ENCODE data around the gene RGS7. TPM values are rescaled to one million over a fixed set of nuclear protein-coding genes. Genes with fewer than 3 reads are reported as not detected.

Gene RGS7
- total RNA-seq, 1 experiment from 2014 or later = 0.37 TPM

- H3K27ac ChIP-seq = no peak overlapping the region
Measured at GRCh38 chr1:240831191-240831631, 525.8 kb downstream of the RGS7 start.

GRCh38 chr1:240829487-240829886 lies 527.5 kb downstream of the RGS7 start:
- Histone ChIP-seq H3K27me3 (replicated peaks) (no peaks in the 10 kb centered on the region), H3K27ac (no peak overlapping the region), H3K36me3 (no peaks in the 10 kb centered on the region), H3K9me3 (replicated peaks) (no peaks in the 10 kb centered on the region), H3K4me3 (no peak overlapping the region), H3K4me1 (replicated peaks) (no peaks in the 10 kb centered on the region)
- no peak for DNase-seq (ENCODE audit: low read depth in 1 of 2, low spot score in 2 of 2)

More at GRCh38 chr1:240831191-240831631, 525.8 kb downstream of the RGS7 start:
- H3K9me3 ChIP-seq (replicated peaks) = no peaks in the 10 kb centered on the region
- no peaks in the 10 kb centered on the region for H3K27me3 ChIP-seq (replicated peaks)
- no peak for DNase-seq (ENCODE audit: low read depth in 1 of 2, low spot score in 2 of 2)
- H3K36me3 ChIP-seq = no peaks in the 10 kb centered on the region
- no peaks in the 10 kb centered on the region for H3K4me1 ChIP-seq (replicated peaks)
- no peak overlapping the region for H3K4me3 ChIP-seq

- Histone ChIP-seq H3K4me3 (no peak overlapping the region), H3K27ac (no peak overlapping the region), H3K4me1 (replicated peaks) (no peaks in the 10 kb centered on the region), H3K27me3 (replicated peaks) (no peaks in the 10 kb centered on the region), H3K36me3 (no peaks in the 10 kb centered on the region), H3K9me3 (replicated peaks) (no peaks in the 10 kb centered on the region)
- DNase-seq (ENCODE audit: low read depth in 1 of 2, low spot score in 2 of 2) = no peak
Measured at GRCh38 chr1:240827786-240828185, 529.2 kb downstream of the RGS7 start.

GRCh38 chr1:240824238-240824637 lies 532.8 kb downstream of the RGS7 start:
- no peak for DNase-seq (ENCODE audit: low read depth in 1 of 2, low spot score in 2 of 2)
- H3K4me1 ChIP-seq (replicated peaks) = no peaks in the 10 kb centered on the region
- H3K36me3 ChIP-seq = no peaks in the 10 kb centered on the region
- no peaks in the 10 kb centered on the region for H3K27me3 ChIP-seq (replicated peaks)
- no peak overlapping the region for H3K4me3 ChIP-seq
- H3K9me3 ChIP-seq (replicated peaks) = no peaks in the 10 kb centered on the region
- H3K27ac ChIP-seq = no peak overlapping the region

- Histone ChIP-seq H3K27me3 (replicated peaks) (no peaks in the 10 kb centered on the region), H3K4me3 (no peak overlapping the region), H3K4me1 (replicated peaks) (no peaks in the 10 kb centered on the region), H3K9me3 (replicated peaks) (no peaks in the 10 kb centered on the region), H3K27ac (no peak overlapping the region), H3K36me3 (no peaks in the 10 kb centered on the region)
- no peak for DNase-seq (ENCODE audit: low read depth in 1 of 2, low spot score in 2 of 2)
Measured at GRCh38 chr1:240823357-240823756, 533.6 kb downstream of the RGS7 start.

- H3K4me3 ChIP-seq = no peak overlapping the region
Measured at GRCh38 chr1:240821925-240822324, 535.1 kb downstream of the RGS7 start.

GRCh38 chr1:240820816-240821215 lies 536.2 kb downstream of the RGS7 start:
- Histone ChIP-seq H3K9me3 (replicated peaks) (no peaks in the 10 kb centered on the region), H3K27me3 (replicated peaks) (no peaks in the 10 kb centered on the region), H3K36me3 (no peaks in the 10 kb centered on the region), H3K4me3 (no peak overlapping the region), H3K4me1 (replicated peaks) (no peaks in the 10 kb centered on the region), H3K27ac (no peak overlapping the region)
- DNase-seq (ENCODE audit: low read depth in 1 of 2, low spot score in 2 of 2) = no peak

More at GRCh38 chr1:240821925-240822324, 535.1 kb downstream of the RGS7 start:
- Histone ChIP-seq H3K9me3 (replicated peaks) (no peaks in the 10 kb centered on the region), H3K27me3 (replicated peaks) (no peaks in the 10 kb centered on the region), H3K36me3 (no peaks in the 10 kb centered on the region), H3K27ac (no peak overlapping the region), H3K4me1 (replicated peaks) (no peaks in the 10 kb centered on the region)
- DNase-seq (ENCODE audit: low read depth in 1 of 2, low spot score in 2 of 2) = no peak

- Histone ChIP-seq H3K4me1 (replicated peaks) (peaks cover 3% of the 10 kb centered on the region; the same call in 1 of the 2 replicates), H3K27me3 (replicated peaks) (no peaks in the 10 kb centered on the region), H3K4me3 (no peak overlapping the region), H3K36me3 (no peaks in the 10 kb centered on the region), H3K9me3 (replicated peaks) (no peaks in the 10 kb centered on the region), H3K27ac (no peak overlapping the region)
- no peak for DNase-seq (ENCODE audit: low read depth in 1 of 2, low spot score in 2 of 2)
Measured at GRCh38 chr1:240816472-240816871, 540.5 kb downstream of the RGS7 start.

GRCh38 chr1:240813720-240814119 lies 543.3 kb downstream of the RGS7 start:
- Histone ChIP-seq H3K36me3 (no peaks in the 10 kb centered on the region), H3K4me3 (no peak overlapping the region), H3K27ac (no peak overlapping the region), H3K9me3 (replicated peaks) (no peaks in the 10 kb centered on the region), H3K4me1 (replicated peaks) (peaks cover 26% of the 10 kb centered on the region), H3K27me3 (replicated peaks) (no peaks in the 10 kb centered on the region)
- no peak for DNase-seq (ENCODE audit: low read depth in 1 of 2, low spot score in 2 of 2)

- H3K27me3 ChIP-seq (replicated peaks) = no peaks in the 10 kb centered on the region
- no peak for DNase-seq (ENCODE audit: low read depth in 1 of 2, low spot score in 2 of 2)
- peaks cover 26% of the 10 kb centered on the region for H3K4me1 ChIP-seq (replicated peaks)
- H3K27ac ChIP-seq = no peak overlapping the region
- H3K4me3 ChIP-seq = no peak overlapping the region
- no peaks in the 10 kb centered on the region for H3K36me3 ChIP-seq
- H3K9me3 ChIP-seq (replicated peaks) = no peaks in the 10 kb centered on the region
Measured at GRCh38 chr1:240811256-240811655, 545.7 kb downstream of the RGS7 start.

- Histone ChIP-seq H3K4me3 (no peak overlapping the region), H3K4me1 (replicated peaks) (peaks cover 46% of the 10 kb centered on the region), H3K36me3 (no peaks in the 10 kb centered on the region), H3K27me3 (replicated peaks) (no peaks in the 10 kb centered on the region), H3K9me3 (replicated peaks) (no peaks in the 10 kb centered on the region), H3K27ac (no peak overlapping the region)
- DNase-seq (ENCODE audit: low read depth in 1 of 2, low spot score in 2 of 2) = no peak
Measured at GRCh38 chr1:240808381-240808780, 548.6 kb downstream of the RGS7 start.

GRCh38 chr1:240806200-240806745 lies 550.7 kb downstream of the RGS7 start:
- Histone ChIP-seq H3K9me3 (replicated peaks) (no peaks in the 10 kb centered on the region), H3K27me3 (replicated peaks) (no peaks in the 10 kb centered on the region), H3K4me3 (no peak overlapping the region), H3K27ac (no peak overlapping the region), H3K4me1 (replicated peaks) (peaks cover 53% of the 10 kb centered on the region), H3K36me3 (no peaks in the 10 kb centered on the region)
- DNase-seq (ENCODE audit: low read depth in 1 of 2, low spot score in 2 of 2) = no peak

GRCh38 chr1:240804475-240804874 lies 552.5 kb downstream of the RGS7 start:
- no peaks in the 10 kb centered on the region for H3K27me3 ChIP-seq (replicated peaks)
- H3K9me3 ChIP-seq (replicated peaks) = no peaks in the 10 kb centered on the region
- no peak overlapping the region for H3K4me3 ChIP-seq
- peaks cover 48% of the 10 kb centered on the region for H3K4me1 ChIP-seq (replicated peaks)
- H3K36me3 ChIP-seq = no peaks in the 10 kb centered on the region
- peak overlapping the region; percentile 74 for H3K27ac ChIP-seq
- peak in 1 of 2 experiments; percentile 67 for DNase-seq (ENCODE audit: low read depth in 1 of 2, low spot score in 2 of 2)

GRCh38 chr1:240803151-240803550 lies 553.9 kb downstream of the RGS7 start:
- Histone ChIP-seq H3K27ac (peak overlapping the region; percentile 11; the same call in 1 of the 2 replicates), H3K36me3 (no peaks in the 10 kb centered on the region), H3K4me1 (replicated peaks) (peaks cover 43% of the 10 kb centered on the region), H3K9me3 (replicated peaks) (no peaks in the 10 kb centered on the region), H3K27me3 (replicated peaks) (no peaks in the 10 kb centered on the region), H3K4me3 (no peak overlapping the region)
- DNase-seq (ENCODE audit: low read depth in 1 of 2, low spot score in 2 of 2) = peak in 1 of 2 experiments; percentile 44

GRCh38 chr1:240802271-240802670 lies 554.7 kb downstream of the RGS7 start:
- Histone ChIP-seq H3K9me3 (replicated peaks) (no peaks in the 10 kb centered on the region), H3K27me3 (replicated peaks) (no peaks in the 10 kb centered on the region), H3K4me3 (no peak overlapping the region), H3K36me3 (no peaks in the 10 kb centered on the region), H3K27ac (no peak overlapping the region), H3K4me1 (replicated peaks) (peaks cover 44% of the 10 kb centered on the region)
- DNase-seq (ENCODE audit: low read depth in 1 of 2, low spot score in 2 of 2) = no peak

Data from SJSA1 (cell line).